Epidermal melanocyte (primary cell): Measurements from ENCODE around the gene MYH10.
A peak's percentile ranks its signal among the peaks of the same experiment; 100 is the strongest.

Source experiments
- DNase-seq: peaks from one replicate; pipeline ENCODE4 v3.0.0; 2011; ENCODE audit warnings: low spot score; ENCODE audit not compliant: insufficient read length

The MYH10 gene

DNA sequence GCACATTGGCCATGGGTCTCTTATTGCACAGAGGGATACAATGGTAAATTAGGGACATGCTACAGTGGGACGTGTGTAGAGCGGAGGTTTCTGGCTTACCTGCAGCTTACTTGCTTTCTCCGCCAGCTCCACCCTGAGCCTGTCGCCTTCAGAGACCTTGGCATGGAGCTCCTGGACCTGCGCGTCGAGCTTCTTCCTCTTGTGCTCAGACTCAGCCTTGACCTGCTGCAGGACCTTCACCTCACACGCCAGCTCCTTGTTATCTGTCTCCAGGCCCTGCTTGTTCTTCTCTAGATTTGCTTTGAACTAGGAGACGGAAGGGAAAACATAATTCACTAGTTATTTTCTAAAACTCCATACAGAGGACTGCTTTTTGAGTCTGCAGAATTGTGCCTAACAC is 131.4 kb downstream of the MYH10 start:
- no peak for DNase-seq

GRCh38 chr17:8496081-8496480 is 134.4 kb downstream of the MYH10 start:
- no peak for DNase-seq

GRCh38 chr17:8494506-8495111 is 135.9 kb downstream of the MYH10 start:
- DNase-seq: no peak

- no peak for DNase-seq
Observed at GRCh38 chr17:8494021-8494420, 136.5 kb downstream of the MYH10 start.

GRCh38 chr17:8492121-8492520 is 138.4 kb downstream of the MYH10 start:
- DNase-seq: no peak

GRCh38 chr17:8490256-8491023 is 140.1 kb downstream of the MYH10 start:
- no peak for DNase-seq

DNA sequence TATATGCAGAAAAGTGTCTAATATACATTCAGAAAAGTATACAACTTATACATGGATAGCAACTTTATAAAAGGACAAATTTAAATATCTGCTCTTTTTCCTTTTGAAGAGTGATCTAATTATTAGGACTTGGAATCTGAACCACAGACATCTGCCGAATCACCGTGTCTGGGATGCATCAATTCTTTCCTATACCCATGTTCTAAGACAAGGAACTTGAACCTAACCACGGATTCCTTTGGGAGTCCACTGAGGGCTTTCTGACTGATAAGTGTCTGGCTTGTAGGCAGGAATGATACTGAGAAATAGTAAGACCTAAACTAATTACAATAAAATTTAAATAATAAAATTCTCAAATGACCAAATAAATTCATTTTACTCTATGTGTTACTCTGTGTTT is 140.7 kb downstream of the MYH10 start:
- DNase-seq: no peak

GRCh38 chr17:8488901-8489300 is 141.6 kb downstream of the MYH10 start:
- DNase-seq: peak; percentile 36

DNA sequence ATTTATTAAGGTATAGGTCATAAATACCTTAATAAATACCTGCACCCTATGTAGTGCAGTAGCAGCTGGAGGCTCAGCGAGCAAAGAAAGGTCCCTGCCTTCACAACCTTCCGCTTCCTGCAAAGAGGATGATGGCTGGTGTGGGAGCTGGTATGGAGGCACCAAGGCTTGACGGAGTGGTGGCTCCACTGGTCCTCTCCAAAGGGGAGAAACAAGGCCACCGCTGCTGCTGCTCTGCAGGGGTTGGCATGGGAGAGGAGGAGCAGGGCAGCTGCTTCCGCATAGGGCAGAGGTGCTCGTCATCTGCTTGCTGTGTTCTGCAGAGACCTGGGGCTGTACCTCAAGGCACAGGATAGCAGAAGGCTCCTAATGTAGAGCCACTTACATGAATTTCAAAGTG is 142.0 kb downstream of the MYH10 start:
- no peak for DNase-seq

DNA sequence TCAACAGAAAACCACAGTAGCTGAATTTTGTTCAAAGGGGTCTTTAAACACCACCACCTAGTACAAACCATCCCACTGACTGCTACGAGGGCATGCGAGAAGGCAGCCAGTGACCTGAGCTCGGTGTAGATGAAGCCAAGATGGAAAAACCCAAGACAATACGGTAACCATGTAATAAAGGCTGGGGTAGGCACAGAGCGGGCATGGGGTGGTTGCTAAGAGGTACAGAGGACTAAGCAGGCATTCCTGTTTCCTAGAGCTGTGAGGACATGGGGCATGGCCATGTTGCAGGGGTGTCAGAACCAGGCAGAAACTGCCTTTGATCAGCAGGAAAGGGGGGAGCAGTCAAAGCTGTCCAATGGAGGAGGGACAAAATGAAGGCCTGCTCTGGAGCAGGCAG is 142.8 kb downstream of the MYH10 start:
- no peak for DNase-seq

DNA sequence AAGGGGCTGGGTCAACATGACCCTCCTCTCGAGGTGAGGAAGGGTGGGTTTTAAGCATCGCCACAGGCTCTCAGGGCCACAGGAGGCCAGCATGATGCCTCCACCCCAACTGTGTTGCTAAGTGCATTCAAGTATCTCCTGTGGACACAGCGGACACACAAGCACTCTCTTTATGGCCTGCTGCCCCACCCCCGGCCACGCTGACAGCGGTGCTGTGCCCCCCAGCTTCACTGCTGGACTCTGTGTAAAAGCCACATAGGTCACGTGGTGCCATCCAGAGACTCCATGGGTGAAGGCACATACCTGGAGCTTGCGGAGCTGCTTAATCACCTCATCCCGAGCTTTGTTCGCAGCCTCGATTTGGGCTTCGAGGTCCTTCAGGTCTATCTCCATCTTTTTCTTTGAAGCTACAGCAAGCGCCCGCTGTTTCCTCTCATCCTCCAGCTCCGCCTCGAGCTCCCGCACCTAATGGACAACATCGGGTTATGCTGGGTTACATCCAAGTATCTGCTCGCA is 143.3 kb downstream of the MYH10 start:
- no peak for DNase-seq

- DNase-seq: no peak
Observed at GRCh38 chr17:8485491-8485890, 145.0 kb downstream of the MYH10 start.

- DNase-seq: no peak
Observed at GRCh38 chr17:8484465-8484864, 146.1 kb downstream of the MYH10 start.

- no peak for DNase-seq
Observed at GRCh38 chr17:8482546-8482945, 148.0 kb downstream of the MYH10 start.

DNA sequence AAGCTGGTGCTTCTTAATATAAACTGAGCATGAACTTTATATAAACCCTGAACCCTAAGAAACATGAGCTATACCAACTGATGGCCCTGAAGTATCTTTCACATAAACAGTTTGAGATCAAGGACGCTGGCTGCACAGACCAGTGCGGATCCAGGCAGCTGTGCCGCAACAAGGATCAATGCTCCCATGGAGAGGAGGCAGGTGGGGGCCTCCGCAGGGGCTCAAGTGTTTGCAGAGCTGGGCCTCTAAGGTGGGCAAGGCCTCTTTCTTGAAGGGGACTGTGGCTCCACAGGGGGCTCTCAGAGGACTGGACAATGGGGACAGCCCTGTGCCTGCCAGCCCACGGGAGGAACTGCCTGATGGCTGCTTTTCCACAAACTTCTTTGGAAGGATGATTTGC is 148.8 kb downstream of the MYH10 start:
- no peak for DNase-seq

GRCh38 chr17:8481089-8481488 is 149.4 kb downstream of the MYH10 start:
- no peak for DNase-seq

- no peak for DNase-seq
Observed at GRCh38 chr17:8480011-8480976, 150.2 kb downstream of the MYH10 start.

DNA sequence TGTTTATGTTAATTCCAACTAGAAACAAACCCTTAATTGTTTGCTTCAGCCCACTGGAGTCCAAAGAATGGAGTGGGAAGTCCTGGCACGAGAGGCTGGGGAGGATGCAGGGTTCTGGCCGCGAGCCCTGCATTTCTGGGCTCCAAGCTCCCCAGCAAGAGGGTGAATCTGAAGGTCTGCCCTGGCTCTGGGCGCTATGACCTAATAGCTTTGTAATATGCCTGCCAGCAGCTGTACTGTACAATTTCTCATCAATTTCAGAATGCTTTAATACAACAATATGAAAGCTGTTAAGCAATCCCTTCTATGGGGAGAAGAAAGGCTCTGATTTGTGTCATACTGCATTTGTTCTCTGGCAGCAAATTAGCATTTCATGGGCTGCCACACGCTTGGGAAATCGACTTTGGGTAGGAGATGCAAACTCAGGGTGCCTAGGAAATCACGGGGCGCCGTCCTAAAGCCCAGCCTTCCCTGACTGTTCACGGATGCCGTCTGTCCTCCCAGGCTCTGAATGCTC is 151.0 kb downstream of the MYH10 start:
- peak; percentile 50 for DNase-seq

DNA sequence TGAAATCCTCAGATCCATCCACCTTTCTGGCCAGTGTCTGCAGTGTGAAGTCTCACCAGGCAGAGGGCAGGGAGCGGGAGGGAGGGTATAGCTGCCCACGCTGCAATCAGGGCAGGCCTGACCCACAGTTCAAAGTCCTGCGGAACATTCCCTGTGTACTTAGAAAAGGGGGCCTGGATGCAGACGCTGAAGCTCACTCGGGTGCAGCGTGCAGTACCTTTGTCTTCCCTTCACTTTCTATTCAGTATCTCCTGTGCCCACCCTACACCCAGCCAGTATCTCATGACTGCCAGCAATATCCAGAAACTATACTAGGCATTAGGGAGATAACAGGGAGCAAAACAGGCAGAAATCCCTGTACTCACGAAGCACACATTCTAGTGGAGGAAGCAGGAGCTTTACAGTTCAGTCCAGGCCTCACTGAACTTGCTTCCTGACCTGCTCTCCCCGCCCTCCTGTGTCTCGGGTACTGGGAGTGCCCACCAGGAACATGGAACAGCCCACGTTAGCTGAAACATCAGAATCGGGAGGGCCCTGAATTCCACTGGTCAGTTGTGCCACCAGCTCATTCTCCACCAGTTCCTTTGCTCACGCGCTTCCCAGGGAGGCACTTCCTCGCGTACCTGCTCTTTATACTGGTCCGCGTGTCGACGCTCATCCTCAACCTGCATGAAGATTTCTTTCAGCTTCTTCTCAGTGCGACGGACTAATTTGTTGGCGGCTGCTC is 152.6 kb downstream of the MYH10 start:
- no peak for DNase-seq

GRCh38 chr17:8477171-8477570 is 153.4 kb downstream of the MYH10 start:
- no peak for DNase-seq

GRCh38 chr17:8476741-8477140 is 153.8 kb downstream of the MYH10 start:
- no peak for DNase-seq
